Measurements from ENCODE around the gene NPPB. TPM values are rescaled to one million over a fixed set of nuclear protein-coding genes. Genes with fewer than 3 reads are reported as not detected.

Gene NPPB
- total and polyA plus RNA-seq, 8 donors, result not detected

- Histone ChIP-seq H3K9me3 (no peaks in the 10 kb centered on the region), H3K4me1 (peaks cover 0 to 8% of the 10 kb centered on the region in 2 donors), H3K36me3 (no peaks in the 10 kb centered on the region), H3K4me3 (no peak overlapping the region), H3K27me3 (peaks cover 17 to 43% of the 10 kb centered on the region in 2 donors), H3K27ac (no peak overlapping the region)
- ATAC-seq (peak; percentile 97), DNase-seq (peak in 3 of 4 donors; percentile 52 to 93 (median 77))
- TF ChIP-seq, protein P1, sequence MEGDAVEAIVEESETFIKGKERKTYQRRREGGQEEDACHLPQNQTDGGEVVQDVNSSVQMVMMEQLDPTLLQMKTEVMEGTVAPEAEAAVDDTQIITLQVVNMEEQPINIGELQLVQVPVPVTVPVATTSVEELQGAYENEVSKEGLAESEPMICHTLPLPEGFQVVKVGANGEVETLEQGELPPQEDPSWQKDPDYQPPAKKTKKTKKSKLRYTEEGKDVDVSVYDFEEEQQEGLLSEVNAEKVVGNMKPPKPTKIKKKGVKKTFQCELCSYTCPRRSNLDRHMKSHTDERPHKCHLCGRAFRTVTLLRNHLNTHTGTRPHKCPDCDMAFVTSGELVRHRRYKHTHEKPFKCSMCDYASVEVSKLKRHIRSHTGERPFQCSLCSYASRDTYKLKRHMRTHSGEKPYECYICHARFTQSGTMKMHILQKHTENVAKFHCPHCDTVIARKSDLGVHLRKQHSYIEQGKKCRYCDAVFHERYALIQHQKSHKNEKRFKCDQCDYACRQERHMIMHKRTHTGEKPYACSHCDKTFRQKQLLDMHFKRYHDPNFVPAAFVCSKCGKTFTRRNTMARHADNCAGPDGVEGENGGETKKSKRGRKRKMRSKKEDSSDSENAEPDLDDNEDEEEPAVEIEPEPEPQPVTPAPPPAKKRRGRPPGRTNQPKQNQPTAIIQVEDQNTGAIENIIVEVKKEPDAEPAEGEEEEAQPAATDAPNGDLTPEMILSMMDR (IDR thresholded peaks at IDR 0.05), result peak; percentile 85 to 90
- intact Hi-C loops (cut with DNase I), result loop anchor here (5.0 to 10.0 kb wide), 2 partner anchors 49 to 57 kb away; partner anchors contain the start of gene NPPA (in 1 of the 2)
These were observed 35.1 kb upstream of the NPPB start for GRCh38 chr1:11893907-11894251.

- ATAC-seq, result no peak
These were observed 32.9 kb upstream of the NPPB start for GRCh38 chr1:11891433-11892186.

DNA sequence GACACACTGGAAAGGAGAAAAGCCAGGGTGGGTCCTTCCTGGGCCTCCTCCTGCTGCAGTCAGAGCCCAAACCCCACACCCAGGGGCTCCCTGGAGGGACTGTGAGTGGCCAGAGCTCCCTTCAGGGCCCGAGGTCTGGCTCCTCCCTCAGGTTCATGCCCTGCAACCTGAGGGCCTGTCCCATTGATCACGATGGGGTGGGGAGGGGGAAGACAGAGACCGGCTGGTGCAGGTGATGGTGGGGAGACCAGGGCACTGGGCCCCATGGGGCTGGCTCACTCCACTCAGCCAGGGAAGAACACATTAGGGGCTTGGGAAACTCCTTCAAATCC is 30.1 kb upstream of the NPPB start:
- TF ChIP-seq, protein P1 (IDR thresholded peaks at IDR 0.05), result no peak
- DNase-seq, result no peak
- H3K27ac ChIP-seq, result no peak overlapping the region

More at GRCh38 chr1:11891433-11892186, 32.9 kb upstream of the NPPB start:
- TF ChIP-seq, protein P1 (IDR thresholded peaks at IDR 0.05), result no peak
- no peak for DNase-seq
- H3K4me1 ChIP-seq, result peaks cover 0 to 8% of the 10 kb centered on the region in 2 donors
- intact Hi-C loops (cut with DNase I), result loop anchor here (5.0 to 10.0 kb wide), 2 partner anchors 47 to 54 kb away; partner anchors contain the start of gene NPPA (in 1 of the 2)
- peaks cover 0 to 20% of the 10 kb centered on the region in 2 donors for H3K27me3 ChIP-seq
- H3K27ac ChIP-seq, result no peak overlapping the region
- no peaks in the 10 kb centered on the region for H3K9me3 ChIP-seq
- no peak overlapping the region for H3K4me3 ChIP-seq
- H3K36me3 ChIP-seq, result no peaks in the 10 kb centered on the region

DNA sequence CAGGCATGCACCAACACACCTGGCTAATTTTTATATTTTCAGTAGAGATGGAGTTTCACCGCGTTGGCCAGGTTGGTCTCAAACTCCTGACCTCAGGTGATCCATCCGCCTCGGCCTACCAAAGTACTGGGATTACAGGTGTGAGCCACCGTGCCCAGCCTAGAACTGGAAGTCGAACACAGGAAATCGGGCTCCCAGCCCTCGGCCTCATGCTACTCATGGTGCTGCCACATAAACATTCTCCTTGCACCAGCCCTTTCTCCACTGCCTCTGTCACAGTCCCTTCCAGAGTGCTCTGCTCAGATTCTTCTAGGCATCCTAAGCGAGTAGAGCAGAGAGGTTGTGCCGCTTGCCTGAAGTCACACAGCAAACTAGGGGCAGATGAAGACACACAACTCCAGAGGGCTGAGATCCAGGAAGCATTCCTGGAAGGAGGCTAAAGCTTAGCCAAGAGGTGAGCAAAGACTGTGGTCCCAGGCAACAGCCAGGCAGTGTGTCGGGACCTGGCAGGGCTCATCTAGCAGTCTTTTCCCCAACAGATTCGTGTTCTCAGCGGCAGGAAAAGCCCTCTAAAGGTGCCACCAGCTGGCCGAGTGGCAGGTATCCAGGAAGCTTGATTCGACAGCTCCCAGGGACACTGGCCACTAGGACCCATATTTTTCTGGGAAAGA is 29.6 kb upstream of the NPPB start:
- DNase-seq, result no peak
- intact Hi-C loops (cut with DNase I), result no loop called here
- H3K27me3 ChIP-seq, result no peaks in the 10 kb centered on the region
- no peaks in the 10 kb centered on the region for H3K9me3 ChIP-seq
- peaks cover 0 to 3% of the 10 kb centered on the region in 2 donors for H3K4me1 ChIP-seq
- no peak for ATAC-seq
- H3K27ac ChIP-seq, result no peak overlapping the region
- no peaks in the 10 kb centered on the region for H3K36me3 ChIP-seq
- H3K4me3 ChIP-seq, result no peak overlapping the region
- TF ChIP-seq, protein P1 (IDR thresholded peaks at IDR 0.05), result no peak

More for the DNA sequence above, 30.1 kb upstream of the NPPB start:
- ATAC-seq, result no peak
- Histone ChIP-seq H3K4me1 (peaks cover 0 to 8% of the 10 kb centered on the region in 2 donors), H3K9me3 (no peaks in the 10 kb centered on the region), H3K36me3 (no peaks in the 10 kb centered on the region), H3K4me3 (no peak overlapping the region), H3K27me3 (no peaks in the 10 kb centered on the region)
- intact Hi-C loops (cut with DNase I), result no loop called here

DNA sequence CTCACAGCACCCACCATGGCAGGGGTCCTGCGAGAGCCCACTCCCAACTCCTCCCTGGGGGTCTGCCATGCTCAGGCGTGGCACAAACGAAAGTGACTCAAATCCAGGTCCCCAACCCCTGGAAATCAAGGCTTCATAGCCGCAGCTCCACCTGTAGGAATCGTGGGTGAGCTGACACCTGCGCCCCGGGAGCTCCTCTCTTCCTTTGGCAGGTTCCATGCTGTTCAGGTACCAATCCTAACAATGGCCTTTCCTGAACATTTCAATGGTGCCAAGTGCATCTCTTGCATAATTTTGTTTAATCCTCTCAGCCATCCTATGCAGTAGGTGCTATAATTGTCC is 28.9 kb upstream of the NPPB start:
- no peaks in the 10 kb centered on the region for H3K36me3 ChIP-seq
- intact Hi-C loops (cut with DNase I), result no loop called here
- no peak for DNase-seq
- H3K4me1 ChIP-seq, result peaks cover 0 to 5% of the 10 kb centered on the region in 2 donors
- H3K9me3 ChIP-seq, result no peaks in the 10 kb centered on the region
- TF ChIP-seq, protein P1 (IDR thresholded peaks at IDR 0.05), result no peak
- no peak overlapping the region for H3K27ac ChIP-seq
- ATAC-seq, result no peak
- H3K4me3 ChIP-seq, result no peak overlapping the region
- no peaks in the 10 kb centered on the region for H3K27me3 ChIP-seq
